Cerebellar cortex (tissue), 1 donor: ENCODE measurements around the gene CNP.
"Not testable (repeated sequence)": the region's sequence is repeated elsewhere in the genome, so short reads cannot be mapped to it uniquely, and the experiment has no call there.

ENCODE experiments used
- DNase-seq: peaks from one replicate; pipeline ENCODE4 v3.0.0-alpha.2; 2015; ENCODE audit warnings: low spot score

CNP gene

GRCh38 chr17:42009170-42009569 lies 42.6 kb downstream of the CNP start:
- DNase-seq: peak; percentile 28

- not testable (repeated sequence) for DNase-seq
These were observed 43.7 kb downstream of the CNP start for GRCh38 chr17:42010266-42010680.

- DNase-seq: no peak
These were observed 44.4 kb downstream of the CNP start for GRCh38 chr17:42010898-42011516.

- DNase-seq: not testable (repeated sequence)
These were observed 45.8 kb downstream of the CNP start for GRCh38 chr17:42012363-42012762.

GRCh38 chr17:42013740-42014139 lies 47.1 kb downstream of the CNP start:
- DNase-seq: not testable (repeated sequence)

GRCh38 chr17:42016411-42016831 lies 49.8 kb downstream of the CNP start:
- peak; percentile 25 for DNase-seq

- DNase-seq: peak; percentile 96
These were observed 50.6 kb downstream of the CNP start, which contains the start of gene DNAJC7 for GRCh38 chr17:42016941-42017865. DNAJC7 (minus strand) TSS chr17:42017439; CDS start chr17:42017416, 23 bp downstream.

- DNase-seq: no peak
These were observed 51.2 kb downstream of the CNP start for GRCh38 chr17:42017866-42018200.

- DNase-seq: peak; percentile 51
These were observed 51.7 kb downstream of the CNP start for GRCh38 chr17:42018339-42018738.

GRCh38 chr17:42018988-42019387 lies 52.4 kb downstream of the CNP start:
- DNase-seq: no peak

GRCh38 chr17:42019509-42020404 lies 53.2 kb downstream of the CNP start, which contains the start of gene NKIRAS2:
NKIRAS2 (plus strand) TSS chr17:42020090; CDS start chr17:42021578, 1,488 bp downstream.
- peak; percentile 88 for DNase-seq

GRCh38 chr17:42020845-42021244 lies 54.2 kb downstream of the CNP start:
- not testable (repeated sequence) for DNase-seq

GRCh38 chr17:42023524-42024349 lies 57.1 kb downstream of the CNP start:
- DNase-seq: no peak

- DNase-seq: no peak
These were observed 58.6 kb downstream of the CNP start for GRCh38 chr17:42025191-42025579.

GRCh38 chr17:42025936-42026335 lies 59.3 kb downstream of the CNP start:
- DNase-seq: no peak

GRCh38 chr17:42026857-42027589 lies 60.4 kb downstream of the CNP start:
- no peak for DNase-seq
